Liver (tissue), 9 donors: ENCODE measurements around the gene SPEF1. TPM values are rescaled to one million over a fixed set of nuclear protein-coding genes. Genes with fewer than 3 reads are reported as not detected.

ENCODE experiments used
- DNase-seq: peaks from one replicate; pipeline ENCODE4 v3.0.0-alpha.2; 2017; ENCODE audit warnings: low spot score
- H3K27ac ChIP-seq, 2 donors: one replicate each; pipeline ENCODE4 v1.7.0; 2013; ENCODE audit warnings: inconsistent platforms in 2 of 2, low read length in 2 of 2, control low read depth in 1 of 2, low read depth in 1 of 2, mild to moderate bottlenecking in 1 of 2
- H3K27me3 ChIP-seq, 4 donors: one replicate each; pipeline versions ENCODE4 v1.6.1 to v1.7.0; 2013; ENCODE audit warnings: low read length in 3 of 4, inconsistent platforms in 1 of 4, mild to moderate bottlenecking in 1 of 4, moderate library complexity in 1 of 4; ENCODE audit not compliant: control insufficient read depth in 4 of 4, insufficient read depth in 4 of 4
- H3K36me3 ChIP-seq, 4 donors: one replicate each; pipeline versions ENCODE4 v1.6.1 to v1.7.0; 2013; ENCODE audit warnings: low read length in 3 of 4, mild to moderate bottlenecking in 3 of 4, low read depth in 1 of 4, moderate library complexity in 1 of 4; ENCODE audit not compliant: control insufficient read depth in 4 of 4, insufficient read depth in 3 of 4
- H3K4me1 ChIP-seq, 4 donors: one replicate each; pipeline versions ENCODE4 v1.6.1 to v1.7.0; 2013; ENCODE audit warnings: low read length in 3 of 4, mild to moderate bottlenecking in 3 of 4, moderate library complexity in 1 of 4; ENCODE audit not compliant: control insufficient read depth in 4 of 4, insufficient read depth in 4 of 4
- H3K4me3 ChIP-seq, 3 donors: one replicate each; pipeline versions ENCODE4 v1.6.1 to v1.7.0; 2013; ENCODE audit warnings: low read length in 3 of 3, control low read depth in 1 of 3, low read depth in 1 of 3, mild to moderate bottlenecking in 1 of 3
- H3K9ac ChIP-seq, 2 donors: one replicate each; pipeline ENCODE4 v1.7.0; 2013; ENCODE audit warnings: low read length in 2 of 2, mild to moderate bottlenecking in 2 of 2, moderate library complexity in 2 of 2, control low read depth in 1 of 2, low read depth in 1 of 2
- H3K9me3 ChIP-seq, 4 donors: one replicate each; pipeline versions ENCODE4 v1.6.1 to v1.7.0; 2013; ENCODE audit warnings: low read length in 3 of 4; ENCODE audit not compliant: control insufficient read depth in 4 of 4
- ATF3 ChIP-seq: IDR thresholded peaks from 2 replicates; pipeline ENCODE4 v1.6.1; 2016; ENCODE audit warnings: antibody characterized with exemption
- CTCF ChIP-seq: fragments of 150-350 bp; IDR thresholded peaks from 2 replicates; pipeline ENCODE4 v1.5.1; 2017; ENCODE audit warnings: improper control_type of control experiment, low read depth, low read length; ENCODE audit not compliant: missing input control
- FOXA1 ChIP-seq: IDR thresholded peaks from 2 replicates; pipeline ENCODE4 v1.6.1; 2016; ENCODE audit warnings: antibody characterized with exemption
- HNF4A ChIP-seq, 2 donors: conservative IDR thresholded peaks; 2 replicates each; pipeline ENCODE4 v1.6.1; 2016; ENCODE audit warnings: antibody characterized with exemption in 2 of 2, mild to moderate bottlenecking in 2 of 2
- HNF4G ChIP-seq: IDR thresholded peaks from 2 replicates; pipeline ENCODE4 v1.6.1; 2016; ENCODE audit warnings: antibody characterized with exemption
- JUND ChIP-seq, 2 donors: IDR thresholded peaks; 2 replicates each; pipeline ENCODE4 v1.6.1; 2016; ENCODE audit warnings: antibody characterized with exemption in 2 of 2
- MAX ChIP-seq: IDR thresholded peaks from 2 replicates; pipeline ENCODE4 v1.6.1; 2016; ENCODE audit warnings: antibody characterized with exemption
- NR2F2 ChIP-seq: IDR thresholded peaks from 2 replicates; pipeline ENCODE4 v1.6.1; 2016; ENCODE audit warnings: antibody characterized with exemption
- RAD21 ChIP-seq, 2 donors: IDR thresholded peaks; 2 replicates each; pipeline ENCODE4 v1.6.1; 2016; ENCODE audit warnings: antibody characterized with exemption in 2 of 2, mild to moderate bottlenecking in 2 of 2
- REST ChIP-seq: IDR thresholded peaks from 2 replicates; pipeline ENCODE4 v1.6.1; 2016; ENCODE audit warnings: antibody characterized with exemption, mild to moderate bottlenecking
- RXRA ChIP-seq, 2 donors: IDR thresholded peaks; 2 replicates each; pipeline ENCODE4 v1.6.1; 2017 to 2018; ENCODE audit warnings: antibody characterized with exemption in 2 of 2, mild to moderate bottlenecking in 1 of 2
- TAF1 ChIP-seq: conservative IDR thresholded peaks from 2 replicates; pipeline ENCODE4 v1.6.1; 2016; ENCODE audit warnings: antibody characterized with exemption, mild to moderate bottlenecking
- YY1 ChIP-seq: IDR thresholded peaks from 2 replicates; pipeline ENCODE4 v1.6.1; 2016; ENCODE audit warnings: antibody characterized with exemption, mild to moderate bottlenecking
- WGBS: extraction: QIAGEN DNeasy Blood & Tissue Kit; methylation state at CpG from one replicate; pipeline ENCODE4 v1.1.7; 2013; 5-methylcytosine and 5-hydroxymethylcytosine counted together
- polyA plus RNA-seq, 2 donors: library from polyadenylated mRNA; stranded (reverse) in 1 of 2; unstranded in 1 of 2; fragments of 200-250 nt in 1 of 2; fragments of >200 nt in 1 of 2; fragmentation: Nextera tagmentation in 1 of 2; extraction: Ambion mirVana in 1 of 2; gene quantifications; one replicate each; pipeline versions ENCODE4 v1.2.1 to v1.2.3, GENCODE V29; 2013 to 2015
- total RNA-seq, 2 donors: library from RNA; depleted of rRNA; stranded (reverse); fragments of >200 nt; gene quantifications; one replicate each; pipeline ENCODE4 v1.2.3, GENCODE V29; 2014
- donor health status: healthy.
- donor health status: healthy.
- donor health status: healthy.
- donor health status: healthy.
- donor health status: healthy.

The SPEF1 gene
- total and polyA plus RNA-seq, 4 donors: not detected

- DNase-seq: no peak
- Histone ChIP-seq H3K9ac (no peak overlapping the region), H3K4me3 (no peak overlapping the region), H3K9me3 (no peaks in the 10 kb centered on the region), H3K4me1 (peaks cover 5 to 12% (median 9%) of the 10 kb centered on the region in 4 donors), H3K27me3 (no peaks in the 10 kb centered on the region), H3K36me3 (no peaks in the 10 kb centered on the region), H3K27ac (no peak overlapping the region)
- no peak for TF ChIP-seq FOXA1
- TF ChIP-seq HNF4G: no peak
- TF ChIP-seq MAX: no peak
- TF ChIP-seq RXRA (IDR thresholded peaks at IDR 0.05): no peak
- no peak for TF ChIP-seq YY1
- TF ChIP-seq TAF1: no peak
- no peak for TF ChIP-seq JUND (IDR thresholded peaks at IDR 0.05)
- TF ChIP-seq CTCF: no peak
- TF ChIP-seq RAD21 (IDR thresholded peaks at IDR 0.05): no peak
- TF ChIP-seq HNF4A (conservative IDR thresholded peaks at IDR 0.05): no peak
- TF ChIP-seq ATF3: no peak
- 86% methylated on average over 7 of the region's 7 CpGs for WGBS
Observed at GRCh38 chr20:3741836-3742458, 39.3 kb downstream of the SPEF1 start.

- 96% methylated on average over 15 of the region's 15 CpGs for WGBS
- H3K27ac ChIP-seq: no peak overlapping the region
- H3K9me3 ChIP-seq: no peaks in the 10 kb centered on the region
- H3K27me3 ChIP-seq: no peaks in the 10 kb centered on the region
- H3K4me1 ChIP-seq: peaks cover 5 to 12% (median 9%) of the 10 kb centered on the region in 4 donors
- no peak for DNase-seq
- no peak overlapping the region for H3K4me3 ChIP-seq
- TF ChIP-seq CTCF (no peak), TAF1 (no peak), NR2F2 (no peak), REST (no peak), MAX (no peak)
- H3K9ac ChIP-seq: no peak overlapping the region
- no peaks in the 10 kb centered on the region for H3K36me3 ChIP-seq
Observed at GRCh38 chr20:3740615-3741301, 40.5 kb downstream of the SPEF1 start.
